ENCODE data around the gene SNPH.

Gene SNPH

GRCh38 chr20:1307571-1307971 lies 41.5 kb downstream of the SNPH start:
- no peak for DNase-seq

- DNase-seq: no peak
Measured at GRCh38 chr20:1308067-1308701, 42.1 kb downstream of the SNPH start.

- DNase-seq: no peak
Measured at GRCh38 chr20:1308702-1309095, 42.6 kb downstream of the SNPH start.

GRCh38 chr20:1309439-1309847 lies 43.3 kb downstream of the SNPH start:
- DNase-seq: no peak

- DNase-seq: no peak
Measured at GRCh38 chr20:1310071-1310470, 44.0 kb downstream of the SNPH start.

GRCh38 chr20:1310506-1311190 lies 44.6 kb downstream of the SNPH start:
- DNase-seq: no peak

- no peak for DNase-seq
Measured at GRCh38 chr20:1312308-1312707, 46.2 kb downstream of the SNPH start.

- DNase-seq: no peak
Measured at GRCh38 chr20:1312904-1313235, 46.8 kb downstream of the SNPH start.

- peak; percentile 59 to 60 for DNase-seq
Measured at GRCh38 chr20:1313236-1313964, 47.3 kb downstream of the SNPH start.

- DNase-seq: no peak
Measured at GRCh38 chr20:1315804-1316203, 49.7 kb downstream of the SNPH start.

- DNase-seq: no peak
Measured at GRCh38 chr20:1317545-1318255, 51.6 kb downstream of the SNPH start.

GRCh38 chr20:1319051-1319450 lies 53.0 kb downstream of the SNPH start:
- no peak for DNase-seq

- no peak for DNase-seq
Measured at GRCh38 chr20:1319462-1319861, 53.4 kb downstream of the SNPH start.

- DNase-seq: no peak
Measured at GRCh38 chr20:1320016-1320415, 53.9 kb downstream of the SNPH start.

- no peak for DNase-seq
Measured at GRCh38 chr20:1320902-1321653, 55.0 kb downstream of the SNPH start.

- no peak for DNase-seq
Measured at GRCh38 chr20:1321654-1321939, 55.5 kb downstream of the SNPH start.

- DNase-seq: no peak
Measured at GRCh38 chr20:1322511-1323245, 56.6 kb downstream of the SNPH start.

GRCh38 chr20:1323256-1323655 lies 57.2 kb downstream of the SNPH start:
- no peak for DNase-seq

GRCh38 chr20:1323830-1324597 lies 57.9 kb downstream of the SNPH start:
- no peak for DNase-seq

GRCh38 chr20:1324598-1325172 lies 58.6 kb downstream of the SNPH start:
- peak; percentile 32 to 45 for DNase-seq

All from activated CD4-positive, alpha-beta T cell treated with anti-CD3 and anti-CD28 coated beads, Interleukin-2, amount 50 U/mL, for 4 hours (primary cell).